Measurements from ENCODE around the gene ZBTB37.

DNA sequence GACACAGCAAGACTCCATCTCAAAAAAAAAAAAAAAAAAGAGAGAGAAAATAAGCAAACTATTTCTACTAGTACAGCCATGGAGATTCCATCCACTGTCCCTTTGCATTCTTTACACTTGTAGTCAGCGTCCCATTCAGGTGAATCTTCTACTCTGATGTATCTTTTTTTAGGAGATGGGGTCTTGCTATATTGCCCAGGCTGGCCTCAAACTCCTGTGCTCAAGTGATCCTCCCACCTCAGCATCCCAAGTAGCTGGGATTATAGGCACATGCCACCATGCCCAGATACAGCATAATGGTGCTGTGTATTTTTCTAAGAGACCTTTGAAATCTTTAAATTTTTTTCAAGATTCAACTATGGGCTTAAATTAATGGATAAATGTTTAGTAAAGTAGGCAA lies 35.4 kb upstream of the ZBTB37 start:
- TF ChIP-seq EZH2phosphoT487 (IDR thresholded peaks at IDR 0.05; ENCODE audit: insufficient read depth, low read depth), result no peak
- TF ChIP-seq EZH2 (IDR thresholded peaks at IDR 0.05; ENCODE audit: insufficient read depth, poor library complexity, severe bottlenecking), result no peak

Measured in GM23248 (cell line).